Activated CD8-positive, alpha-beta T cell treated with anti-CD3 and anti-CD28 coated beads for 36 hours (primary cell): ENCODE results near the gene SPSB2. TPM values are rescaled to one million over a fixed set of nuclear protein-coding genes. Genes with fewer than 3 reads are reported as not detected.

Experiments
- ATAC-seq: fragments of 200-7000 bp; cut with Tn5 transposase; one replicate; pipeline ENCODE4 v1.10.0; 2021; ENCODE audit warnings: mild to moderate bottlenecking, moderate library complexity
- CTCF ChIA-PET: fragments of 350-600 bp; sonication (Branson Sonifier 250); formaldehyde crosslinking; loops from one replicate; lab custom pipeline; 2021; ENCODE audit warnings: antibody characterized with exemption; lab: Charles Lee
- POLR2A ChIA-PET: fragments of 350-600 bp; sonication (Branson Sonifier 250); formaldehyde crosslinking; loops from one replicate; lab custom pipeline; 2021; ENCODE audit warnings: antibody characterized with exemption; lab: Charles Lee
- DNase-seq: peaks from one replicate; pipeline ENCODE4 v3.0.0-alpha.2; 2020
- H3K27ac Mint-ChIP-seq: one replicate; pipeline ENCODE4 v1.8.0; 2021; ENCODE audit warnings: mild to moderate bottlenecking, mixed read lengths
- H3K27me3 Mint-ChIP-seq: one replicate; pipeline ENCODE4 v1.8.0; 2021; ENCODE audit warnings: mixed read lengths
- H3K36me3 Mint-ChIP-seq: one replicate; pipeline ENCODE4 v1.8.0; 2021; ENCODE audit warnings: low read depth, mixed read lengths
- H3K4me1 Mint-ChIP-seq: one replicate; pipeline ENCODE4 v1.8.0; 2021; ENCODE audit warnings: low read depth, mixed read lengths
- H3K4me3 Mint-ChIP-seq: one replicate; pipeline ENCODE4 v1.8.0; 2021; ENCODE audit warnings: mild to moderate bottlenecking, moderate library complexity, mixed read lengths
- H3K9me3 Mint-ChIP-seq: one replicate; pipeline ENCODE4 v1.8.0; 2021; ENCODE audit warnings: mixed read lengths
- CTCF ChIP-seq: fragments of 200-600 bp; IDR thresholded peaks from one replicate; pipeline ENCODE4 v1.8.0; 2022; ENCODE audit warnings: antibody characterized with exemption, mild to moderate bottlenecking
- intact Hi-C: fragments of 100-400 bp; cut with micrococcal nuclease; formaldehyde crosslinking; loops from one replicate; pipeline ENCODE4 v1.10.0; 2022
- total RNA-seq, 2 experiments: library from RNA; stranded (reverse); gene quantifications; one replicate each; pipeline ENCODE4 v1.2.3, GENCODE V29; 2021

Gene SPSB2
- total RNA-seq, 2 experiments from 2014 or later: 2.2 to 2.6 TPM

- no peak for TF ChIP-seq CTCF
- DNase-seq: no peak
- Mint-ChIP-seq H3K27ac (no peak overlapping the region), H3K4me3 (no peak overlapping the region), H3K9me3 (no peaks in the 10 kb centered on the region), H3K4me1 (peaks cover 2% of the 10 kb centered on the region), H3K27me3 (no peaks in the 10 kb centered on the region), H3K36me3 (peaks cover 2% of the 10 kb centered on the region)
- intact Hi-C loops: no loop called here
- ChIA-PET CTCF (interaction anchor here (1.6 to 3.0 kb wide), 6 partner anchors 10 to 87 kb away, joined by 4 to 15 read pairs (median 6); partner anchors contain the start of genes CDCA3, MLF2, P3H3 and SPSB2), POLR2A (interaction anchor here (1.0 to 1.5 kb wide), 3 partner anchors 11 to 88 kb away, joined by 3 to 7 read pairs (median 4); partner anchors contain the start of genes CDCA3, MLF2, TPI1 and USP5)
- ATAC-seq: no peak
Observed at GRCh38 chr12:6840330-6840729, 32.8 kb downstream of the SPSB2 start.

GRCh38 chr12:6839482-6840201 lies 33.5 kb downstream of the SPSB2 start:
- intact Hi-C loops: no loop called here
- CTCF ChIA-PET: interaction anchor here (1.6 to 3.0 kb wide), 6 partner anchors 11 to 86 kb away, joined by 4 to 15 read pairs (median 6); partner anchors contain the start of genes CDCA3, MLF2, P3H3 and SPSB2
- Mint-ChIP-seq H3K4me1 (peaks cover 5% of the 10 kb centered on the region), H3K36me3 (no peaks in the 10 kb centered on the region), H3K9me3 (no peaks in the 10 kb centered on the region), H3K27ac (no peak overlapping the region), H3K4me3 (no peak overlapping the region), H3K27me3 (no peaks in the 10 kb centered on the region)
- TF ChIP-seq CTCF: no peak
- ATAC-seq (no peak), DNase-seq (no peak)
- POLR2A ChIA-PET: interaction anchor here (0.8 to 1.5 kb wide), 6 partner anchors 12 to 87 kb away, joined by 3 to 7 read pairs (median 4); partner anchors contain the start of genes CDCA3, MLF2, TPI1 and USP5

GRCh38 chr12:6838854-6839253 lies 34.2 kb downstream of the SPSB2 start:
- no peak overlapping the region for H3K27ac Mint-ChIP-seq
- H3K4me3 Mint-ChIP-seq: no peak overlapping the region
- ATAC-seq (no peak), DNase-seq (no peak)
- CTCF ChIA-PET: interaction anchor here (1.6 to 3.0 kb wide), 5 partner anchors 10 to 86 kb away, joined by 5 to 15 read pairs (median 7); partner anchors contain the start of genes CDCA3, MLF2 and P3H3
- H3K9me3 Mint-ChIP-seq: no peaks in the 10 kb centered on the region
- TF ChIP-seq CTCF: no peak
- intact Hi-C loops: no loop called here
- H3K27me3 Mint-ChIP-seq: no peaks in the 10 kb centered on the region
- POLR2A ChIA-PET: interaction anchor here (0.8 to 1.2 kb wide), 5 partner anchors 12 to 86 kb away, joined by 3 to 5 read pairs (median 3); partner anchors contain the start of genes CDCA3 and MLF2
- H3K36me3 Mint-ChIP-seq: no peaks in the 10 kb centered on the region
- H3K4me1 Mint-ChIP-seq: peaks cover 11% of the 10 kb centered on the region

- POLR2A ChIA-PET: interaction anchor here (0.6 to 1.2 kb wide), 3 partner anchors 13 to 74 kb away, joined by 3 to 5 read pairs (median 3); partner anchors contain the start of gene CDCA3
- Mint-ChIP-seq H3K27ac (no peak overlapping the region), H3K4me3 (no peak overlapping the region), H3K4me1 (peaks cover 11% of the 10 kb centered on the region), H3K9me3 (no peaks in the 10 kb centered on the region), H3K27me3 (no peaks in the 10 kb centered on the region), H3K36me3 (no peaks in the 10 kb centered on the region)
- CTCF ChIA-PET: interaction anchor here (0.8 to 17.9 kb wide), 9 partner anchors 11 to 237 kb away, joined by 3 to 341 read pairs (median 8); partner anchors contain the start of genes CDCA3, COPS7A, MLF2 and P3H3
- DNase-seq (no peak), ATAC-seq (no peak)
- intact Hi-C loops: no loop called here
- TF ChIP-seq CTCF: no peak
Observed at GRCh38 chr12:6837370-6838060, 35.6 kb downstream of the SPSB2 start.
